DOHH2 (cell line): Measurements from ENCODE around the gene TMEM187.

Source experiments
- CTCF ChIP-seq: fragments of 200-600 bp; sonication (generic); IDR thresholded peaks from one replicate; pipeline ENCODE4 v1.5.1; 2014; ENCODE audit warnings: antibody characterized with exemption, mild to moderate bottlenecking, low read depth, low read length; ENCODE audit not compliant: poor library complexity, severe bottlenecking
- EZH2phosphoT487 ChIP-seq: fragments of 200-600 bp; sonication (generic); IDR thresholded peaks from 2 replicates; pipeline ENCODE4 v1.6.1; 2017; ENCODE audit warnings: borderline replicate concordance, mild to moderate bottlenecking, antibody characterized with exemption, low read length, moderate library complexity, mixed read lengths

DNA sequence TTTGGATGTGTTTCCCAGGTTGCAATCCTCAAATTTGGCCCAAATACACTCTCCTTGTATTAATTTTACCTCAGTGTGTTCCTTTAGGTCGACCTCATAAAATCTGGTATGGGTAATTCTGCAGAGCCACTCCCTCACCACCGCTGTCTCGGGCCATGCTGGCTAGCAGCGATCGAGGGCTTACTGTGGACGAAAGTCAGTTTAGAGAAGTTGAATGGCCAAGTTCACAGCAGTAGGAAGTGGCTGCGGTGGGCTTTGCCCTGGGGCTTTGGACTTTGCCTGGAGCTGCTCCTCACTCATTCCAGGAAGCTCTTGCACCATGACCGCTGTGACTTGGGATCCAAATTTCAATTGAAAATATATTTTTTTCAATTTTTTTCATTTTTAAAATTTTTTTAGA is 19.6 kb downstream of the TMEM187 start:
- TF ChIP-seq CTCF (no peak), EZH2phosphoT487 (no peak)
